Occipital lobe (tissue), 3 donors: ENCODE data around the gene SPHK1. TPM values are rescaled to one million over a fixed set of nuclear protein-coding genes. Genes with fewer than 3 reads are reported as not detected.

Experiments
- DNase-seq: peaks from one replicate; lab custom pipeline; 2025; lab: John Stamatoyannopoulos, UW
- small RNA-seq: library from RNA; depleted of rRNA; stranded (forward); fragments of <200 nt; gene quantifications from one replicate; pipeline ENCODE3, GENCODE V24; 2014
- total RNA-seq: library from RNA; depleted of rRNA; stranded (reverse); fragments of >200 nt; gene quantifications from one replicate; pipeline ENCODE4 v1.2.3, GENCODE V29; 2014

The SPHK1 gene
- total RNA-seq, 1 donor from 2014 or later: 0.78 TPM

GRCh38 chr17:76432004-76432403 lies 47.6 kb downstream of the SPHK1 start:
- DNase-seq: no peak

GRCh38 chr17:76432712-76433336 lies 48.4 kb downstream of the SPHK1 start:
- DNase-seq: no peak

- no peak for DNase-seq
Observed at GRCh38 chr17:76433693-76434092, 49.3 kb downstream of the SPHK1 start.

- no peak for DNase-seq
Observed at GRCh38 chr17:76434870-76435269, 50.5 kb downstream of the SPHK1 start.

GRCh38 chr17:76435751-76436150 lies 51.3 kb downstream of the SPHK1 start:
- DNase-seq: no peak

Small RNA genes lying within 50 kb of the gene (small RNA-seq; reads per million reads assigned to genes)
- not detected for gene RNU6-24P

Other genes with a start within 250 kb of the SPHK1 start
- 4.5 TPM for gene FOXJ1, start 243.4 kb upstream of the SPHK1 start, total RNA-seq
- 17.5 TPM for gene RNF157, start 144.1 kb upstream of the SPHK1 start, total RNA-seq
- 2.8 TPM for gene UBALD2, start 119.3 kb upstream of the SPHK1 start, total RNA-seq
- 6.1 TPM for gene QRICH2, start 76.3 kb upstream of the SPHK1 start, total RNA-seq
- gene PRPSAP1, start 30.7 kb upstream of the SPHK1 start, total RNA-seq: 44.6 TPM
- gene UBE2O, start 68.5 kb downstream of the SPHK1 start, total RNA-seq: 30.3 TPM
- not detected for gene AANAT, start 83.0 kb downstream of the SPHK1 start, total RNA-seq
- 2.2 TPM for gene RHBDF2, start 116.8 kb downstream of the SPHK1 start, total RNA-seq
- 1.2 TPM for gene CYGB, start 153.1 kb downstream of the SPHK1 start, total RNA-seq
- 1.9 TPM for gene PRCD, start 155.4 kb downstream of the SPHK1 start, total RNA-seq
- gene ST6GALNAC2, start 201.3 kb downstream of the SPHK1 start, total RNA-seq: not detected